A549 (cell line): ENCODE results near the gene CLDN5. TPM values are rescaled to one million over a fixed set of nuclear protein-coding genes. Genes with fewer than 3 reads are reported as not detected.
A peak's percentile ranks its signal among the peaks of the same experiment; 100 is the strongest.

Experiments
- ATAC-seq, 2 experiments: fragments of 200-7000 bp in 1 of 2; fragments of >200 bp in 1 of 2; cut with Nextera tagmentation in 1 of 2; cut with Tn5 transposase in 1 of 2; 3 replicates each; pipeline versions ENCODE4 v1.8.0 to v1.9.1; 2018 to 2020; ENCODE audit warnings: mild to moderate bottlenecking in 1 of 2, moderate library complexity in 1 of 2
- CTCF ChIA-PET: fragments of 300-600 bp; sonication (Branson Sonifier 250); formaldehyde crosslinking; extraction: SDS; loops from one replicate; lab custom pipeline; 2021; ENCODE audit warnings: antibody characterized with exemption, inconsistent platforms; lab: Yijun Ruan, JAX
- POLR2A ChIA-PET: fragments of 350-600 bp; formaldehyde crosslinking; extraction: SDS; loops from one replicate; lab custom pipeline; 2021; ENCODE audit warnings: antibody characterized with exemption, inconsistent platforms; lab: Yijun Ruan, JAX
- DNase-seq, 2 experiments: peaks; one replicate each; pipeline versions ENCODE4 v3.0.0 to v3.0.0-alpha.2; 2011 to 2016; ENCODE audit warnings: low read depth in 1 of 2, low spot score in 1 of 2
- FAIRE-seq: peaks from 2 replicates; lab custom pipeline; 2011; peaks lifted over from hg19 to GRCh38; lab: Jason Lieb, UNC
- H3K27ac ChIP-seq, 2 experiments: fragments of >200 bp; sonication (Bioruptor Twin); formaldehyde crosslinking; 3 replicates each; pipeline ENCODE4 v1.5.1; 2016 to 2017
- H3K4me1 ChIP-seq: fragments of >200 bp; sonication (Bioruptor Twin); formaldehyde crosslinking; 3 replicates; pipeline ENCODE4 v1.6.1; 2016
- H3K4me2 ChIP-seq: fragments of >200 bp; sonication (Bioruptor Twin); formaldehyde crosslinking; 3 replicates; pipeline ENCODE4 v1.6.1; 2016
- H3K4me3 ChIP-seq: fragments of >200 bp; sonication (Bioruptor Twin); formaldehyde crosslinking; 3 replicates; pipeline ENCODE4 v1.5.1; 2016
- H3K9me3 ChIP-seq: fragments of >200 bp; sonication (Bioruptor Twin); formaldehyde crosslinking; 3 replicates; pipeline ENCODE4 v1.6.1; 2016
- ATOH8 ChIP-seq: fragments of 250-450 bp; sonication (Bioruptor Pico); IDR thresholded peaks from 2 replicates; pipeline ENCODE4 v1.5.0; 2020; ENCODE audit warnings: low read depth, mild to moderate bottlenecking, moderate library complexity
- CBX2 ChIP-seq: fragments of 200-600 bp; sonication (generic); IDR thresholded peaks from 2 replicates; pipeline ENCODE4 v1.6.1; 2016; ENCODE audit warnings: low read depth, mild to moderate bottlenecking, borderline replicate concordance
- CHD2 ChIP-seq: fragments of 150-350 bp; IDR thresholded peaks from 2 replicates; pipeline ENCODE4 v1.6.1; 2014; ENCODE audit warnings: low read length; ENCODE audit not compliant: partially characterized antibody
- E2F6 ChIP-seq: IDR thresholded peaks from 2 replicates; pipeline ENCODE4 v1.6.1; 2012; ENCODE audit warnings: low read depth, borderline replicate concordance
- ELK1 ChIP-seq: fragments of 150-350 bp; IDR thresholded peaks from 2 replicates; pipeline ENCODE4 v1.6.1; 2014; ENCODE audit warnings: low read depth, mild to moderate bottlenecking, low read length
- ESRRA ChIP-seq: fragments of 150-350 bp; IDR thresholded peaks from 2 replicates; pipeline ENCODE4 v1.6.1; 2014; ENCODE audit warnings: mild to moderate bottlenecking, low read length, borderline replicate concordance
- GATA3 ChIP-seq: IDR thresholded peaks from 2 replicates; pipeline ENCODE4 v1.6.1; 2012; ENCODE audit warnings: borderline replicate concordance
- HMGXB4 ChIP-seq: fragments of 250-450 bp; sonication (Bioruptor Pico); IDR thresholded peaks from 2 replicates; pipeline ENCODE4 v1.5.0; 2021; ENCODE audit warnings: mild to moderate bottlenecking, moderate library complexity, borderline replicate concordance
- HOXB13 ChIP-seq: fragments of 250-450 bp; sonication (Bioruptor Pico); IDR thresholded peaks from 2 replicates; pipeline ENCODE4 v1.5.0; 2020; ENCODE audit warnings: low read depth, mild to moderate bottlenecking, moderate library complexity
- JUNB ChIP-seq: fragments of >200 bp; sonication (Bioruptor Twin); formaldehyde crosslinking; IDR thresholded peaks from 2 replicates; pipeline ENCODE4 v1.6.1; 2016
- MAFK ChIP-seq: fragments of 450-650 bp; IDR thresholded peaks from 2 replicates; pipeline ENCODE4 v1.6.1; 2014; ENCODE audit not compliant: partially characterized antibody
- MAX ChIP-seq: IDR thresholded peaks from 2 replicates; pipeline ENCODE4 v1.6.1; 2012
- NFE2L2 ChIP-seq: fragments of 150-350 bp; conservative IDR thresholded peaks from 2 replicates; pipeline ENCODE4 v1.6.1; 2014; ENCODE audit warnings: low read length
- NR3C1 ChIP-seq: fragments of >200 bp; sonication (Bioruptor Twin); formaldehyde crosslinking; IDR thresholded peaks from 3 replicates; pipeline ENCODE4 v1.6.1; 2017
- PHF8 ChIP-seq: fragments of 200-600 bp; sonication (generic); IDR thresholded peaks from 2 replicates; pipeline ENCODE4 v1.6.1; 2016; ENCODE audit warnings: low read depth, mild to moderate bottlenecking, antibody characterized with exemption, moderate library complexity, borderline replicate concordance
- POLR2AphosphoS2 ChIP-seq: conservative IDR thresholded peaks from 2 replicates; pipeline ENCODE4 v1.6.1; 2012; ENCODE audit warnings: low read length, improper control_type of control experiment, inconsistent platforms
- TFCP2L1 ChIP-seq: fragments of 250-450 bp; sonication (Bioruptor Pico); IDR thresholded peaks from 2 replicates; pipeline ENCODE4 v1.5.0; 2021; ENCODE audit warnings: mild to moderate bottlenecking
- ZSCAN20 ChIP-seq: fragments of 250-450 bp; sonication (Bioruptor Pico); IDR thresholded peaks from 2 replicates; pipeline ENCODE4 v1.8.0; 2022; ENCODE audit warnings: mild to moderate bottlenecking, moderate library complexity
- WGBS: methylation state at CpG from one replicate; pipeline ENCODE4 v1.1.6; 2017; ENCODE audit errors: missing lambda C conversion rate; 5-methylcytosine and 5-hydroxymethylcytosine counted together
- polyA plus RNA-seq, 4 experiments: library from polyadenylated mRNA; depleted of rRNA in 3 of 4; stranded (reverse); fragments of >200 nt; fragmentation: RNase III in 1 of 4; extraction: RNeasy Plus Mini Kit Qiagen cat#74134 plus additional on column Dnase treatment in 1 of 4; gene quantifications; 2 replicates in 3 of 4; 3 replicates in 1 of 4; pipeline ENCODE4 v1.2.3, GENCODE V29; 2011 to 2017

CLDN5 gene
- polyA plus RNA-seq, 2 of the 4 experiments (the other 2 are of a cell fraction), result not detected

- Histone ChIP-seq H3K9me3 (no peaks in the 10 kb centered on the region), H3K4me1 (peaks cover 6% of the 10 kb centered on the region; the same call in 2 of the 3 replicates), H3K4me3 (no peak overlapping the region), H3K4me2 (no peak overlapping the region), H3K27ac (no peak overlapping the region)
- WGBS, result 92% methylated on average over 8 of the region's 8 CpGs
- FAIRE-seq (no peak), DNase-seq (no peak), ATAC-seq (no peak)
- TF ChIP-seq JUNB (no peak), PHF8 (no peak), ATOH8 (CRISPR knock-in tag) (no peak)
- ChIA-PET POLR2A (no interaction called here), CTCF (interaction anchor here (0.6 to 0.9 kb wide), 2 partner anchors 133 to 146 kb away, joined by 3 read pairs; no protein-coding TSS in a partner anchor)
Measured at GRCh38 chr22:19483481-19484244, 40.5 kb downstream of the CLDN5 start.

GRCh38 chr22:19482297-19482696 lies 41.9 kb downstream of the CLDN5 start:
- no peak overlapping the region for H3K4me3 ChIP-seq
- FAIRE-seq, result no peak
- POLR2A ChIA-PET, result no interaction called here
- TF ChIP-seq NR3C1 (no peak), HMGXB4 (CRISPR knock-in tag) (no peak), HOXB13 (no peak), MAFK (no peak), CBX2 (no peak), POLR2AphosphoS2 (no peak), ESRRA (no peak), GATA3 (no peak), NFE2L2 (no peak)
- CTCF ChIA-PET, result no interaction called here
- WGBS, result 92% methylated on average over 8 of the region's 9 CpGs
- H3K4me1 ChIP-seq, result peaks cover 10% of the 10 kb centered on the region
- H3K9me3 ChIP-seq, result no peaks in the 10 kb centered on the region
- no peak overlapping the region for H3K4me2 ChIP-seq
- no peak for ATAC-seq
- no peak for DNase-seq
- no peak overlapping the region for H3K27ac ChIP-seq

GRCh38 chr22:19480789-19481188 lies 43.4 kb downstream of the CLDN5 start:
- no peak for ATAC-seq
- FAIRE-seq, result no peak
- no peak overlapping the region for H3K27ac ChIP-seq
- ChIA-PET POLR2A (interaction anchor here (1.6 kb wide), 1 partner anchor 8 kb away, joined by 4 read pairs; no protein-coding TSS in a partner anchor), CTCF (no interaction called here)
- H3K9me3 ChIP-seq, result no peaks in the 10 kb centered on the region
- no peak for DNase-seq
- peak overlapping the region; percentile 96 for H3K4me3 ChIP-seq
- TF ChIP-seq MAX (0 out of 2 replicates have a peak, but pooled peaks have one; percentile 18), POLR2AphosphoS2 (no peak), ATOH8 (CRISPR knock-in tag) (no peak)
- 50% methylated on average over 10 of the region's 10 CpGs for WGBS
- H3K4me2 ChIP-seq, result peak overlapping the region; percentile 94
- H3K4me1 ChIP-seq, result peaks cover 13% of the 10 kb centered on the region

GRCh38 chr22:19480173-19480568 lies 44.0 kb downstream of the CLDN5 start:
- H3K9me3 ChIP-seq, result no peaks in the 10 kb centered on the region
- FAIRE-seq (no peak), DNase-seq (no peak), ATAC-seq (peak in 1 of 2 experiments; percentile 10; a peak in 3 of 6 replicates)
- WGBS, result 0% methylated on average over 3 of the region's 15 CpGs
- TF ChIP-seq CHD2 (no peak), E2F6 (no peak), ATOH8 (CRISPR knock-in tag) (no peak), TFCP2L1 (no peak), ELK1 (no peak), NFE2L2 (no peak), ZSCAN20 (no peak), HOXB13 (no peak)
- peak overlapping the region; percentile 94 for H3K4me2 ChIP-seq
- CTCF ChIA-PET, result interaction anchor here (1.0 kb wide), 1 partner anchor 336 kb away, joined by 3 read pairs; the partner anchor contains the start of gene ESS2
- peak overlapping the region; percentile 96 for H3K4me3 ChIP-seq
- POLR2A ChIA-PET, result interaction anchor here (1.3 to 1.6 kb wide), 2 partner anchors 9 to 48 kb away, joined by 4 to 5 read pairs; partner anchors contain the start of genes HIRA and MRPL40
- H3K27ac ChIP-seq, result peak overlapping the region; percentile 83 to 98
- H3K4me1 ChIP-seq, result peaks cover 13% of the 10 kb centered on the region
